HCT116 (cell line): Measurements from ENCODE around the gene NALCN.

Experiments used
- CBX3 ChIP-seq: IDR thresholded peaks from 2 replicates; pipeline ENCODE4 v1.6.1; 2012; ENCODE audit warnings: low read depth
- CTCF ChIP-seq, 3 experiments: fragments of 200-600 bp in 1 of 3; sonication (generic) in 1 of 3; IDR thresholded peaks in 2 of 3; conservative IDR thresholded peaks in 1 of 3; 2 replicates each; pipeline ENCODE4 v1.5.1; 2012 to 2017; ENCODE audit warnings: low read depth in 2 of 3, low read length in 2 of 3, antibody characterized with exemption in 1 of 3, borderline replicate concordance in 1 of 3, control low read depth in 1 of 3, mild to moderate bottlenecking in 1 of 3, mixed read lengths in 1 of 3, mixed run types in 1 of 3, moderate library complexity in 1 of 3; ENCODE audit not compliant: insufficient read depth in 1 of 3
- POLR2A ChIP-seq: IDR thresholded peaks from 2 replicates; pipeline ENCODE4 v1.7.0; 2011; ENCODE audit warnings: borderline replicate concordance; ENCODE audit not compliant: insufficient read depth, insufficient read length; ENCODE audit errors: extremely low read depth
- YY1 ChIP-seq: IDR thresholded peaks from 2 replicates; pipeline ENCODE4 v1.6.1; 2011; ENCODE audit warnings: low read length, low read depth, moderate library complexity, mild to moderate bottlenecking; ENCODE audit not compliant: insufficient replicate concordance; ENCODE audit errors: extremely low read depth

- no peak for TF ChIP-seq YY1
- no peak for TF ChIP-seq CBX3
- TF ChIP-seq CTCF (IDR thresholded peaks at IDR 0.05 in 2 of 3, conservative IDR thresholded peaks at IDR 0.05 in 1 of 3; ENCODE audit: borderline replicate concordance in 1 of 3, insufficient read depth in 1 of 3, low read depth in 2 of 3, low read length in 2 of 3): no peak
- no peak for TF ChIP-seq POLR2A
Observed at GRCh38 chr13:101010100-101010499, 406.2 kb downstream of the NALCN start.
